ENCODE data around the gene CDH15. TPM values are rescaled to one million over a fixed set of nuclear protein-coding genes. Genes with fewer than 3 reads are reported as not detected.

Gene CDH15
- total RNA-seq, 4 donors from 2014 or later, result not detected

- no peak overlapping the region for H3K27ac ChIP-seq
- no peaks in the 10 kb centered on the region for H3K27me3 ChIP-seq
- H3K9me3 ChIP-seq, result peaks cover 0 to 6% (median 0%) of the 10 kb centered on the region in 4 donors
- peaks cover 0 to 85% (median 0%) of the 10 kb centered on the region in 3 donors for H3K36me3 ChIP-seq
- H3K4me1 ChIP-seq, result no peaks in the 10 kb centered on the region
- H3K4me3 ChIP-seq, result no peak overlapping the region
- peak in 1 of 3 donors; percentile 41 for DNase-seq
- no peak for TF ChIP-seq CTCF (IDR thresholded peaks at IDR 0.05)
- TF ChIP-seq POLR2A (IDR thresholded peaks at IDR 0.05), result no peak
These were observed 26.0 kb upstream of the CDH15 start for GRCh38 chr16:89145406-89146161.

GRCh38 chr16:89146211-89147005, 25.1 kb upstream of the CDH15 start:
- H3K27me3 ChIP-seq, result no peaks in the 10 kb centered on the region
- no peak overlapping the region for H3K4me3 ChIP-seq
- no peak overlapping the region for H3K27ac ChIP-seq
- no peaks in the 10 kb centered on the region for H3K4me1 ChIP-seq
- peaks cover 0 to 85% (median 0%) of the 10 kb centered on the region in 3 donors for H3K36me3 ChIP-seq
- no peak for TF ChIP-seq CTCF (IDR thresholded peaks at IDR 0.05)
- TF ChIP-seq POLR2A (IDR thresholded peaks at IDR 0.05), result no peak
- H3K9me3 ChIP-seq, result peaks cover 0 to 6% (median 0%) of the 10 kb centered on the region in 4 donors
- peak in 1 of 3 donors; percentile 22 for DNase-seq

GRCh38 chr16:89147085-89147817, 24.3 kb upstream of the CDH15 start:
- H3K36me3 ChIP-seq, result peaks cover 0 to 84% (median 0%) of the 10 kb centered on the region in 3 donors
- peak in 1 of 3 donors; percentile 37 for DNase-seq
- H3K4me3 ChIP-seq, result no peak overlapping the region
- no peaks in the 10 kb centered on the region for H3K4me1 ChIP-seq
- no peak for TF ChIP-seq CTCF (IDR thresholded peaks at IDR 0.05)
- no peak for TF ChIP-seq POLR2A (IDR thresholded peaks at IDR 0.05)
- H3K27ac ChIP-seq, result no peak overlapping the region
- H3K27me3 ChIP-seq, result no peaks in the 10 kb centered on the region
- peaks cover 0 to 2% (median 0%) of the 10 kb centered on the region in 4 donors for H3K9me3 ChIP-seq

GRCh38 chr16:89149386-89149785, 22.2 kb upstream of the CDH15 start:
- Histone ChIP-seq H3K9me3 (no peaks in the 10 kb centered on the region), H3K36me3 (peaks cover 0 to 73% (median 0%) of the 10 kb centered on the region in 3 donors), H3K27me3 (no peaks in the 10 kb centered on the region), H3K27ac (no peak overlapping the region), H3K4me1 (no peaks in the 10 kb centered on the region), H3K4me3 (no peak overlapping the region)
- peak in 1 of 3 donors; percentile 18 for DNase-seq
- TF ChIP-seq CTCF (IDR thresholded peaks at IDR 0.05) (no peak), POLR2A (IDR thresholded peaks at IDR 0.05) (no peak)

GRCh38 chr16:89150090-89150835, 21.3 kb upstream of the CDH15 start:
- Histone ChIP-seq H3K4me3 (no peak overlapping the region), H3K9me3 (no peaks in the 10 kb centered on the region), H3K36me3 (peaks cover 0 to 65% (median 0%) of the 10 kb centered on the region in 3 donors), H3K27me3 (no peaks in the 10 kb centered on the region), H3K4me1 (peaks cover 0 to 9% (median 3%) of the 10 kb centered on the region in 4 donors), H3K27ac (no peak overlapping the region)
- TF ChIP-seq POLR2A (IDR thresholded peaks at IDR 0.05) (no peak), CTCF (IDR thresholded peaks at IDR 0.05) (no peak)
- DNase-seq, result peak in 1 of 3 donors; percentile 37

Data from Peyer's patch (tissue), 4 donors.